ENCODE data around the gene ZYX. TPM values are rescaled to one million over a fixed set of nuclear protein-coding genes. Genes with fewer than 3 reads are reported as not detected.

ZYX gene
- total and polyA plus RNA-seq, 2 donors (not counting 1 experiment from before 2014, with no cell fraction given): 33.5 to 85.6 TPM

GRCh38 chr7:143405173-143406001, 24.2 kb downstream of the ZYX start:
- Histone ChIP-seq H3K79me2 (ENCODE audit: control insufficient read depth, insufficient read depth, low read length) (no peaks in the 10 kb centered on the region), H3K4me3 (replicated peaks in 1 of 4; ENCODE audit: control extremely low read depth in 1 of 4, insufficient read depth in 1 of 4, low read depth in 3 of 4, low read length in 4 of 4) (no peak overlapping the region), H3K27me3 (ENCODE audit: control insufficient read depth, insufficient read depth, low read length) (peaks cover 3% of the 10 kb centered on the region), H3K27ac (ENCODE audit: insufficient read depth, low read length) (no peak overlapping the region), H3K9ac (ENCODE audit: insufficient read depth, low read length) (no peak overlapping the region), H4K20me1 (ENCODE audit: control insufficient read depth, extremely low read depth, insufficient read depth, low read length) (no peaks in the 10 kb centered on the region), H3K9me3 (ENCODE audit: control insufficient read depth, insufficient read depth, low read depth, low read length) (no peaks in the 10 kb centered on the region), H2AFZ (ENCODE audit: low read length) (no peak overlapping the region), H3K4me2 (ENCODE audit: extremely low read depth, insufficient read depth, low read length) (no peak overlapping the region), H3K4me1 (ENCODE audit: control insufficient read depth, extremely low read depth, insufficient read depth, low read length) (peaks cover 4% of the 10 kb centered on the region), H3K36me3 (ENCODE audit: control insufficient read depth, insufficient read depth, low read length) (no peaks in the 10 kb centered on the region)
- DNase-seq (ENCODE audit: low read depth in 2 of 2): peak in 1 of 2 donors; percentile 93
- no peak for TF ChIP-seq CTCF (conservative IDR thresholded peaks at IDR 0.05 in 1 of 2, IDR thresholded peaks at IDR 0.05 in 1 of 2; ENCODE audit: low read depth in 1 of 2, low read length in 2 of 2)
- TF ChIP-seq EZH2 (IDR thresholded peaks at IDR 0.05; ENCODE audit: low read length, missing control alignments): no peak

GRCh38 chr7:143406002-143406357, 24.8 kb downstream of the ZYX start:
- Histone ChIP-seq H3K27ac (ENCODE audit: insufficient read depth, low read length) (no peak overlapping the region), H3K79me2 (ENCODE audit: control insufficient read depth, insufficient read depth, low read length) (no peaks in the 10 kb centered on the region), H4K20me1 (ENCODE audit: control insufficient read depth, extremely low read depth, insufficient read depth, low read length) (no peaks in the 10 kb centered on the region), H3K4me3 (replicated peaks in 1 of 4; ENCODE audit: control extremely low read depth in 1 of 4, insufficient read depth in 1 of 4, low read depth in 3 of 4, low read length in 4 of 4) (no peak overlapping the region), H3K4me2 (ENCODE audit: extremely low read depth, insufficient read depth, low read length) (no peak overlapping the region), H2AFZ (ENCODE audit: low read length) (no peak overlapping the region), H3K27me3 (ENCODE audit: control insufficient read depth, insufficient read depth, low read length) (peaks cover 3% of the 10 kb centered on the region), H3K9ac (ENCODE audit: insufficient read depth, low read length) (no peak overlapping the region), H3K9me3 (ENCODE audit: control insufficient read depth, insufficient read depth, low read depth, low read length) (no peaks in the 10 kb centered on the region), H3K4me1 (ENCODE audit: control insufficient read depth, extremely low read depth, insufficient read depth, low read length) (peaks cover 8% of the 10 kb centered on the region), H3K36me3 (ENCODE audit: control insufficient read depth, insufficient read depth, low read length) (no peaks in the 10 kb centered on the region)
- TF ChIP-seq CTCF (conservative IDR thresholded peaks at IDR 0.05 in 1 of 2, IDR thresholded peaks at IDR 0.05 in 1 of 2; ENCODE audit: low read depth in 1 of 2, low read length in 2 of 2) (no peak), EZH2 (IDR thresholded peaks at IDR 0.05; ENCODE audit: low read length, missing control alignments) (no peak)
- DNase-seq (ENCODE audit: low read depth in 2 of 2): no peak

- no peak overlapping the region for H3K27ac ChIP-seq (ENCODE audit: insufficient read depth, low read length)
- H3K27me3 ChIP-seq (ENCODE audit: control insufficient read depth, insufficient read depth, low read length): peaks cover 3% of the 10 kb centered on the region
- no peaks in the 10 kb centered on the region for H3K9me3 ChIP-seq (ENCODE audit: control insufficient read depth, insufficient read depth, low read depth, low read length)
- H2AFZ ChIP-seq (ENCODE audit: low read length): no peak overlapping the region
- TF ChIP-seq EZH2 (IDR thresholded peaks at IDR 0.05; ENCODE audit: low read length, missing control alignments) (no peak), CTCF (conservative IDR thresholded peaks at IDR 0.05 in 1 of 2, IDR thresholded peaks at IDR 0.05 in 1 of 2; ENCODE audit: low read depth in 1 of 2, low read length in 2 of 2) (no peak)
- H4K20me1 ChIP-seq (ENCODE audit: control insufficient read depth, extremely low read depth, insufficient read depth, low read length): no peaks in the 10 kb centered on the region
- peaks cover 8% of the 10 kb centered on the region for H3K4me1 ChIP-seq (ENCODE audit: control insufficient read depth, extremely low read depth, insufficient read depth, low read length)
- H3K9ac ChIP-seq (ENCODE audit: insufficient read depth, low read length): no peak overlapping the region
- H3K4me2 ChIP-seq (ENCODE audit: extremely low read depth, insufficient read depth, low read length): no peak overlapping the region
- H3K4me3 ChIP-seq (replicated peaks in 1 of 4; ENCODE audit: control extremely low read depth in 1 of 4, insufficient read depth in 1 of 4, low read depth in 3 of 4, low read length in 4 of 4): no peak overlapping the region
- H3K36me3 ChIP-seq (ENCODE audit: control insufficient read depth, insufficient read depth, low read length): no peaks in the 10 kb centered on the region
- DNase-seq (ENCODE audit: low read depth in 2 of 2): no peak
- H3K79me2 ChIP-seq (ENCODE audit: control insufficient read depth, insufficient read depth, low read length): no peaks in the 10 kb centered on the region
Observed at GRCh38 chr7:143407287-143408251, 26.4 kb downstream of the ZYX start.
